ENCODE data around the gene RASGRP2.

RASGRP2 gene

DNA sequence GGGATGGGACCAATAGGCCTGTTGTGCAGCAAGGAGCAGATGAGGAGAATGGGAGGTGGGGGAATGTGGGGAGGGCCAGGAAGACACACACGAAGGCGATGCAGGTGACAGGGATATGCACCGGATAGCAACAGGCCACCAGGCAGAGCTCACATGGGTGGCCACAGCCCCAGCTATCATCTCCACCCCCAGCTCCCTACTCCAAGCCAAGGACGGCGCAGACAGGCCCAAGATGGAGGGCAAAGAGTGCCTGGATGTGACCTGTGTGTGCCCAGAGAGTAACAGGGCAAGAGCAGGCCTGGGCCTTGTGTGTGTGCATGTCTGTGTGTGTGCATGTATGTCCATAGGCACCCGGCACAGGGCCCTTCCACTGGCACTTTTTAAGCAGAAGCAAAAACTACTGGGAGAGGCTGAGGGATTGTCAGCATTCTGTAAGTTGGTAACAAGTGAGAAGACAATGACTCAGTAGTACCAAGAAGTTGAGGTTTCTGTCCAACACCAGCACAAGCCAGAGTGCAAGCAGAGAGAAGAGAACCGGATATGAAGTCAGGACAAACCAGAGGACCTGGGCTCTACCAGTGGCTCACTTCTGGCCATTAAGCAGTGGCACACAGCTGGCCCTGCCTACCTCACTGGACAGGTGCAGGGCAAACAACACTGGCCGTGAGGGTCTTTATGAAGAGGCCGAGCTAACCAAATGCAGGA, 57.3 kb downstream of the RASGRP2 start:
- TF ChIP-seq, protein P1, sequence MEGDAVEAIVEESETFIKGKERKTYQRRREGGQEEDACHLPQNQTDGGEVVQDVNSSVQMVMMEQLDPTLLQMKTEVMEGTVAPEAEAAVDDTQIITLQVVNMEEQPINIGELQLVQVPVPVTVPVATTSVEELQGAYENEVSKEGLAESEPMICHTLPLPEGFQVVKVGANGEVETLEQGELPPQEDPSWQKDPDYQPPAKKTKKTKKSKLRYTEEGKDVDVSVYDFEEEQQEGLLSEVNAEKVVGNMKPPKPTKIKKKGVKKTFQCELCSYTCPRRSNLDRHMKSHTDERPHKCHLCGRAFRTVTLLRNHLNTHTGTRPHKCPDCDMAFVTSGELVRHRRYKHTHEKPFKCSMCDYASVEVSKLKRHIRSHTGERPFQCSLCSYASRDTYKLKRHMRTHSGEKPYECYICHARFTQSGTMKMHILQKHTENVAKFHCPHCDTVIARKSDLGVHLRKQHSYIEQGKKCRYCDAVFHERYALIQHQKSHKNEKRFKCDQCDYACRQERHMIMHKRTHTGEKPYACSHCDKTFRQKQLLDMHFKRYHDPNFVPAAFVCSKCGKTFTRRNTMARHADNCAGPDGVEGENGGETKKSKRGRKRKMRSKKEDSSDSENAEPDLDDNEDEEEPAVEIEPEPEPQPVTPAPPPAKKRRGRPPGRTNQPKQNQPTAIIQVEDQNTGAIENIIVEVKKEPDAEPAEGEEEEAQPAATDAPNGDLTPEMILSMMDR (IDR thresholded peaks at IDR 0.05; ENCODE audit: low read depth, low read length, missing control alignments) = no peak
- no peak for DNase-seq
- Histone ChIP-seq H3K36me3 (replicated peaks) (no peaks in the 10 kb centered on the region), H3K27me3 (replicated peaks) (peaks cover 8% of the 10 kb centered on the region), H3K27ac (no peak overlapping the region), H3K4me3 (ENCODE audit: low read depth, low read length) (no peak overlapping the region)
- in situ Hi-C loops (cut with HindIII; ENCODE audit: low pct_ligation_motif_present, low sequenced_read_pairs) = no loop called here

DNA sequence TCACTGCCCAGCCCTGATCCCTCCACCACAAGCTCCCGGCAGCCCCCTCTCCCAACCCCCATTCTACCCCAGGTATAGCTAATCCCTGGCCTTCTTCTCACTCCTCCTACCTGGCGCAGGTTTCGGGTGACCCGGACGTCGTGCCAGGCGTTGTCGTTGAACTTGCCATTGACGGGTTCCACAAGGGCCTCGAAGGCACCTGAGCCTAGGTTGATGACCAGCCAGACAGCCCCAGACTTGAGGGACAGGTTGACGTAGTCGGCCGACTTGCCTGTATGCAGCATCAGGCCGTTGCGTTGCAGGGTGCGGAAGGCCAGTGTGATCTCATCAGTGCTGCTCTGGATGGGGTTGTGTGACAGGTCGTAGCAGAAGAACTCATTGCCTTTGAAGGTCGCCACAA, 58.4 kb downstream of the RASGRP2 start:
- in situ Hi-C loops (cut with HindIII; ENCODE audit: low pct_ligation_motif_present, low sequenced_read_pairs) = no loop called here

GRCh38 chr11:64684357-64684756, 59.6 kb downstream of the RASGRP2 start:
- in situ Hi-C loops (cut with HindIII; ENCODE audit: low pct_ligation_motif_present, low sequenced_read_pairs) = no loop called here
- Histone ChIP-seq H3K27ac (no peak overlapping the region), H3K4me3 (ENCODE audit: low read depth, low read length) (no peak overlapping the region), H3K27me3 (replicated peaks) (peaks cover 8% of the 10 kb centered on the region), H3K36me3 (replicated peaks) (no peaks in the 10 kb centered on the region)
- TF ChIP-seq, protein P1 (IDR thresholded peaks at IDR 0.05; ENCODE audit: low read depth, low read length, missing control alignments) = no peak
- no peak for DNase-seq

More for the DNA sequence above, 58.4 kb downstream of the RASGRP2 start:
- H3K27me3 ChIP-seq (replicated peaks) = peaks cover 8% of the 10 kb centered on the region
- DNase-seq = no peak
- TF ChIP-seq, protein P1 (IDR thresholded peaks at IDR 0.05; ENCODE audit: low read depth, low read length, missing control alignments) = no peak
- H3K4me3 ChIP-seq (ENCODE audit: low read depth, low read length) = no peak overlapping the region
- no peaks in the 10 kb centered on the region for H3K36me3 ChIP-seq (replicated peaks)
- no peak overlapping the region for H3K27ac ChIP-seq

GRCh38 chr11:64681171-64681570, 62.8 kb downstream of the RASGRP2 start:
- H3K4me3 ChIP-seq (ENCODE audit: low read depth, low read length) = no peak overlapping the region

DNA sequence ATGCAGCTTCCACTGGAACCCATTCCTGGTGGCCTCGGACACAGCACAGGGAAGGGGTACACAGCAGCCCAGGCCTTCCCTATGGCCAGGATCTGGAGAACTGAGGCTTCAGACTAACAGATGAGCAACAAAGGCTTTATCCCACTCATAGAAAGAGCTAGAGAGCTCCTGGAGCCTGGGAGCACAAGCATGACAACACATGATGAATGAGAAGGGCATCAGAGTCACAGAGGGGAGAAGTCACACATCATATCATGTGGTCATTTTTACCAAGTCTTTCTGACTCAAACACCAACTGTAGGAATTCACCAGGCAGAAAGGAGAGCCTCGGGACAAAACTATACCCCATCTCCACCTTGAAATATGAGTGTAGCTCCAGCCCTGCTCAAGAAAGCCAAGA, 64.1 kb downstream of the RASGRP2 start:
- DNase-seq = no peak
- Histone ChIP-seq H3K36me3 (replicated peaks) (no peaks in the 10 kb centered on the region), H3K27me3 (replicated peaks) (peaks cover 10% of the 10 kb centered on the region), H3K4me3 (ENCODE audit: low read depth, low read length) (no peak overlapping the region), H3K27ac (no peak overlapping the region)
- in situ Hi-C loops (cut with HindIII; ENCODE audit: low pct_ligation_motif_present, low sequenced_read_pairs) = no loop called here
- TF ChIP-seq, protein P1 (IDR thresholded peaks at IDR 0.05; ENCODE audit: low read depth, low read length, missing control alignments) = no peak

More at GRCh38 chr11:64681171-64681570, 62.8 kb downstream of the RASGRP2 start:
- Histone ChIP-seq H3K27me3 (replicated peaks) (peaks cover 10% of the 10 kb centered on the region), H3K36me3 (replicated peaks) (no peaks in the 10 kb centered on the region), H3K27ac (no peak overlapping the region)
- in situ Hi-C loops (cut with HindIII; ENCODE audit: low pct_ligation_motif_present, low sequenced_read_pairs) = no loop called here
- no peak for DNase-seq
- TF ChIP-seq, protein P1 (IDR thresholded peaks at IDR 0.05; ENCODE audit: low read depth, low read length, missing control alignments) = no peak

Measured in brain microvascular endothelial cell (primary cell).